B cell (primary cell): ENCODE measurements around the gene ATAD3C. TPM values are rescaled to one million over a fixed set of nuclear protein-coding genes. Genes with fewer than 3 reads are reported as not detected.

ENCODE experiments used
- ATAC-seq: fragments of 200-7000 bp; cut with Tn5 transposase; one replicate; pipeline ENCODE4 v1.10.0; 2021; ENCODE audit warnings: low read depth, mild to moderate bottlenecking, moderate number of reproducible peaks, moderate library complexity
- CTCF ChIA-PET: fragments of 350-600 bp; sonication (Branson Sonifier 250); formaldehyde crosslinking; loops from one replicate; lab custom pipeline; 2021; ENCODE audit warnings: antibody characterized with exemption, inconsistent platforms; lab: Charles Lee
- POLR2A ChIA-PET: fragments of 350-600 bp; sonication (Branson Sonifier 250); formaldehyde crosslinking; loops from one replicate; lab custom pipeline; 2021; ENCODE audit warnings: antibody characterized with exemption; lab: Charles Lee
- DNase-seq: peaks from one replicate; pipeline ENCODE4 v3.0.0; 2013
- H2AFZ ChIP-seq: 2 replicates; pipeline ENCODE4 v1.6.1; 2012; ENCODE audit warnings: mild to moderate bottlenecking, low read depth, low read length; ENCODE audit not compliant: insufficient read depth, poor library complexity, severe bottlenecking
- H3K27ac ChIP-seq, 2 donors: 1 replicate in 1 of 2; 2 replicates in 1 of 2; pipeline ENCODE4 v1.5.1; 2012 to 2013; ENCODE audit warnings: low read length in 2 of 2, mild to moderate bottlenecking in 2 of 2, moderate library complexity in 1 of 2
- H3K27me3 ChIP-seq, 4 experiments: fragments of 200-600 bp in 1 of 4; sonication (generic) in 1 of 4; replicated peaks in 1 of 4; 1 replicate in 2 of 4; 2 replicates in 2 of 4; pipeline versions ENCODE4 v1.6.1 to v1.7.0; 2013 to 2016; ENCODE audit warnings: low read length in 3 of 4, mild to moderate bottlenecking in 2 of 4, mixed read lengths in 1 of 4, moderate library complexity in 1 of 4; ENCODE audit not compliant: insufficient read depth in 4 of 4, control insufficient read depth in 3 of 4; ENCODE audit errors: control extremely low read depth in 1 of 4
- H3K36me3 ChIP-seq, 2 experiments: replicated peaks in 1 of 2; 1 replicate in 1 of 2; 2 replicates in 1 of 2; pipeline versions ENCODE4 v1.6.1 to v1.7.1; 2013; ENCODE audit warnings: low read length in 1 of 2; ENCODE audit not compliant: insufficient read depth in 2 of 2, control insufficient read depth in 1 of 2; ENCODE audit errors: control extremely low read depth in 1 of 2, extremely low read depth in 1 of 2
- H3K4me1 ChIP-seq, 2 donors: fragments of 200-600 bp in 1 of 2; sonication (generic) in 1 of 2; 1 replicate in 1 of 2; 2 replicates in 1 of 2; pipeline versions ENCODE4 v1.5.1 to v1.6.1; 2013 to 2017; ENCODE audit warnings: low read length in 2 of 2; ENCODE audit not compliant: control insufficient read depth in 2 of 2, insufficient read depth in 2 of 2
- H3K4me2 ChIP-seq: replicated peaks from 2 replicates; pipeline ENCODE3; 2012; ENCODE audit warnings: mild to moderate bottlenecking, low read depth, low read length; ENCODE audit not compliant: poor library complexity, severe bottlenecking
- H3K4me3 ChIP-seq, 5 experiments: fragments of 200-600 bp in 1 of 5; sonication (generic) in 1 of 5; 1 replicate in 3 of 5; 2 replicates in 2 of 5; pipeline versions ENCODE4 v1.5.1 to v1.7.0; 2011 to 2016; ENCODE audit warnings: low read length in 4 of 5, mild to moderate bottlenecking in 4 of 5, low read depth in 2 of 5, control low read depth in 1 of 5, moderate library complexity in 1 of 5; ENCODE audit not compliant: insufficient read depth in 1 of 5; ENCODE audit errors: control extremely low read depth in 1 of 5, extremely low read depth in 1 of 5
- H3K79me2 ChIP-seq: fragments of 200-600 bp; sonication (generic); one replicate; pipeline ENCODE4 v1.6.0; 2016; ENCODE audit warnings: low read length; ENCODE audit not compliant: control insufficient read depth, insufficient read depth
- H3K9ac ChIP-seq: fragments of 200-600 bp; sonication (generic); 2 replicates; pipeline ENCODE4 v1.6.1; 2017; ENCODE audit warnings: mild to moderate bottlenecking, low read length, moderate library complexity
- H3K9me3 ChIP-seq, 3 donors: one replicate each; pipeline versions ENCODE4 v1.6.1 to v1.7.1; 2013; ENCODE audit warnings: low read length in 2 of 3; ENCODE audit not compliant: control insufficient read depth in 2 of 3, insufficient read depth in 1 of 3; ENCODE audit errors: control extremely low read depth in 1 of 3
- H4K20me1 ChIP-seq: 2 replicates; pipeline ENCODE4 v1.6.0; 2012; ENCODE audit warnings: mild to moderate bottlenecking, low read length; ENCODE audit not compliant: insufficient read depth, control insufficient read depth, poor library complexity, severe bottlenecking
- H3K27ac Mint-ChIP-seq: one replicate; pipeline ENCODE4 v1.8.0; 2021; ENCODE audit warnings: mixed read lengths
- H3K27me3 Mint-ChIP-seq: one replicate; pipeline ENCODE4 v1.8.0; 2021; ENCODE audit warnings: mixed read lengths
- H3K4me1 Mint-ChIP-seq: one replicate; pipeline ENCODE4 v1.8.0; 2021; ENCODE audit warnings: mixed read lengths
- H3K4me3 Mint-ChIP-seq: one replicate; pipeline ENCODE4 v1.8.0; 2021; ENCODE audit warnings: mixed read lengths
- H3K9me3 Mint-ChIP-seq: one replicate; pipeline ENCODE4 v1.8.0; 2022; ENCODE audit warnings: mixed read lengths; ENCODE audit not compliant: insufficient read depth
- CTCF ChIP-seq: fragments of 200-600 bp; IDR thresholded peaks from one replicate; pipeline ENCODE4 v1.8.0; 2022; ENCODE audit warnings: antibody characterized with exemption, mild to moderate bottlenecking
- EZH2 ChIP-seq: IDR thresholded peaks from 2 replicates; pipeline ENCODE4 v1.6.1; 2012; ENCODE audit warnings: borderline replicate concordance, low read depth, mild to moderate bottlenecking, moderate library complexity, low read length; ENCODE audit not compliant: insufficient read depth, poor library complexity, severe bottlenecking
- WGBS: methylation state at CpG from one replicate; pipeline ENCODE4 v1.1.5; 2013; ENCODE audit warnings: missing lambda C conversion rate; ENCODE audit not compliant: insufficient coverage; 5-methylcytosine and 5-hydroxymethylcytosine counted together
- intact Hi-C: fragments of 100-400 bp; cut with micrococcal nuclease; formaldehyde crosslinking; loops from one replicate; pipeline ENCODE4 v1.10.0; 2022
- polyA plus RNA-seq: library from polyadenylated mRNA; depleted of rRNA; stranded (reverse); fragments of >200 nt; gene quantifications from 2 replicates; pipeline ENCODE4 v1.2.3, GENCODE V29; 2012
- total RNA-seq, 2 donors: library from RNA; stranded (reverse); fragments of 120-200 nt in 1 of 2; gene quantifications; 1 replicate in 1 of 2; 2 replicates in 1 of 2; pipeline versions ENCODE4 v1.2.3 to v1.2.4, GENCODE V29; 2013 to 2022

Gene ATAD3C
- total and polyA plus RNA-seq, 2 donors (not counting 1 experiment from before 2014, with no cell fraction given): 0.20 to 1.1 TPM

GRCh38 chr1:1490633-1491230, 41.2 kb downstream of the ATAD3C start:
- DNase-seq (no peak), ATAC-seq (no peak)
- no peaks in the 10 kb centered on the region for H3K4me1 Mint-ChIP-seq
- Histone ChIP-seq H3K4me1 (no peaks in the 10 kb centered on the region), H3K4me3 (no peak overlapping the region), H2AFZ (no peak overlapping the region), H3K27me3 (no peaks in the 10 kb centered on the region), H3K4me2 (no peak overlapping the region), H3K27ac (no peak overlapping the region), H4K20me1 (no peaks in the 10 kb centered on the region), H3K9me3 (peaks cover 0 to 25% (median 1%) of the 10 kb centered on the region in 3 donors), H3K9ac (no peak overlapping the region), H3K79me2 (no peaks in the 10 kb centered on the region), H3K36me3 (peaks cover 3 to 24% of the 10 kb centered on the region in 2 experiments)
- over 99% methylated on average over 18 of the region's 25 CpGs for WGBS
- POLR2A ChIA-PET: no interaction called here
- no peak overlapping the region for H3K27ac Mint-ChIP-seq
- peaks cover 4% of the 10 kb centered on the region for H3K9me3 Mint-ChIP-seq
- CTCF ChIA-PET: no interaction called here
- intact Hi-C loops: no loop called here
- H3K27me3 Mint-ChIP-seq: no peaks in the 10 kb centered on the region
- TF ChIP-seq CTCF (no peak), EZH2 (no peak)
- no peak overlapping the region for H3K4me3 Mint-ChIP-seq

- peaks cover 3 to 24% of the 10 kb centered on the region in 2 experiments for H3K36me3 ChIP-seq
- intact Hi-C loops: no loop called here
- POLR2A ChIA-PET: no interaction called here
These were observed 42.1 kb downstream of the ATAD3C start for GRCh38 chr1:1491601-1492000.

More at GRCh38 chr1:1491601-1492000, 42.1 kb downstream of the ATAD3C start:
- CTCF ChIA-PET: no interaction called here
- no peaks in the 10 kb centered on the region for H3K4me1 Mint-ChIP-seq
- H3K4me3 ChIP-seq: no peak overlapping the region
- no peak for DNase-seq
- H3K4me1 ChIP-seq: no peaks in the 10 kb centered on the region
- H3K27me3 ChIP-seq: no peaks in the 10 kb centered on the region
- no peak overlapping the region for H3K27ac Mint-ChIP-seq
- H3K79me2 ChIP-seq: no peaks in the 10 kb centered on the region
- H3K9ac ChIP-seq: no peak overlapping the region
- no peak overlapping the region for H3K4me3 Mint-ChIP-seq
- no peak overlapping the region for H3K4me2 ChIP-seq
- TF ChIP-seq EZH2: no peak
- TF ChIP-seq CTCF: no peak
- WGBS: 99% methylated on average over 10 of the region's 10 CpGs
- no peak overlapping the region for H2AFZ ChIP-seq
- peaks cover 4% of the 10 kb centered on the region for H3K9me3 Mint-ChIP-seq
- H4K20me1 ChIP-seq: no peaks in the 10 kb centered on the region
- no peak for ATAC-seq
- no peaks in the 10 kb centered on the region for H3K27me3 Mint-ChIP-seq
- peaks cover 0 to 25% (median 1%) of the 10 kb centered on the region in 3 donors for H3K9me3 ChIP-seq
- H3K27ac ChIP-seq: no peak overlapping the region
